CD4-positive, alpha-beta T cell (primary cell): ENCODE results near the gene CCDC60. TPM values are rescaled to one million over a fixed set of nuclear protein-coding genes. Genes with fewer than 3 reads are reported as not detected.
"Not testable (repeated sequence)": the region's sequence is repeated elsewhere in the genome, so short reads cannot be mapped to it uniquely, and the experiment has no call there.

Experiments used
- ATAC-seq: fragments of 200-7000 bp; cut with Tn5 transposase; one replicate; pipeline ENCODE4 v1.10.0; 2022; ENCODE audit warnings: mild to moderate bottlenecking; ENCODE audit not compliant: poor library complexity
- CTCF ChIA-PET: fragments of 350-600 bp; sonication (Branson Sonifier 250); formaldehyde crosslinking; loops from one replicate; lab custom pipeline; 2021; ENCODE audit warnings: antibody characterized with exemption, inconsistent platforms; lab: Charles Lee
- POLR2A ChIA-PET: fragments of 350-600 bp; sonication (Branson Sonifier 250); formaldehyde crosslinking; loops from one replicate; lab custom pipeline; 2021; ENCODE audit warnings: antibody characterized with exemption, inconsistent platforms; lab: Charles Lee
- DNase-seq, 14 experiments: peaks; one replicate each; pipeline ENCODE4 v3.0.0-alpha.2; 2013 to 2020; ENCODE audit warnings: mixed read lengths in 2 of 14
- H3K27ac ChIP-seq, 2 donors: one replicate each; pipeline versions ENCODE4 v1.5.1 to v1.7.0; 2013; ENCODE audit warnings: low read length in 2 of 2, low read depth in 1 of 2, mild to moderate bottlenecking in 1 of 2
- H3K27me3 ChIP-seq, 2 experiments: 1 replicate in 1 of 2; 2 replicates in 1 of 2; pipeline versions ENCODE4 v1.6.1 to v1.7.0; 2013; ENCODE audit warnings: low read length in 2 of 2, control low read depth in 1 of 2, mild to moderate bottlenecking in 1 of 2, moderate library complexity in 1 of 2; ENCODE audit not compliant: insufficient read depth in 2 of 2, control insufficient read depth in 1 of 2
- H3K36me3 ChIP-seq: one replicate; pipeline ENCODE4 v1.6.1; 2013; ENCODE audit warnings: low read length, control low read depth; ENCODE audit not compliant: insufficient read depth
- H3K4me1 ChIP-seq: one replicate; pipeline ENCODE4 v1.6.1; 2013; ENCODE audit warnings: low read length, control low read depth; ENCODE audit not compliant: insufficient read depth
- H3K4me3 ChIP-seq: one replicate; pipeline ENCODE4 v1.5.1; 2013; ENCODE audit warnings: mild to moderate bottlenecking, low read length, moderate library complexity
- H3K9me3 ChIP-seq, 2 experiments: 1 replicate in 1 of 2; 2 replicates in 1 of 2; pipeline versions ENCODE4 v1.6.1 to v1.7.0; 2013; ENCODE audit warnings: low read length in 2 of 2, mild to moderate bottlenecking in 2 of 2, control low read depth in 1 of 2, moderate library complexity in 1 of 2; ENCODE audit not compliant: control insufficient read depth in 1 of 2, insufficient read depth in 1 of 2
- H3K27ac Mint-ChIP-seq: one replicate; pipeline ENCODE4 v1.8.0; 2020; ENCODE audit warnings: mixed read lengths
- H3K27me3 Mint-ChIP-seq: one replicate; pipeline ENCODE4 v1.8.0; 2021; ENCODE audit warnings: mixed read lengths
- H3K36me3 Mint-ChIP-seq: one replicate; pipeline ENCODE4 v1.8.0; 2021; ENCODE audit warnings: low read depth, mixed read lengths
- H3K4me1 Mint-ChIP-seq: one replicate; pipeline ENCODE4 v1.8.0; 2021; ENCODE audit warnings: low read depth, mixed read lengths
- H3K4me3 Mint-ChIP-seq: one replicate; pipeline ENCODE4 v1.8.0; 2020; ENCODE audit warnings: mild to moderate bottlenecking, mixed read lengths
- H3K9me3 Mint-ChIP-seq: one replicate; pipeline ENCODE4 v1.8.0; 2020; ENCODE audit warnings: mixed read lengths
- CTCF ChIP-seq: fragments of 200-600 bp; IDR thresholded peaks from one replicate; pipeline ENCODE4 v1.8.0; 2022; ENCODE audit warnings: antibody characterized with exemption, mild to moderate bottlenecking
- intact Hi-C, 2 experiments: fragments of 100-400 bp; cut with DNase I in 1 of 2; cut with micrococcal nuclease in 1 of 2; formaldehyde crosslinking; loops; one replicate each; pipeline versions ENCODE4 v1.15.1 to v1.9.0; 2023 to 2025; cut with DNase I, micrococcal nuclease
- total RNA-seq, 174 experiments: library from RNA in 2 of 174; stranded (reverse) in 2 of 174; gene quantifications; one replicate each; pipeline ENCODE4 v1.2.3 and lab custom pipeline; 2021 to 2026

Gene CCDC60
- total RNA-seq, 2 experiments from 2014 or later, result not detected

DNA sequence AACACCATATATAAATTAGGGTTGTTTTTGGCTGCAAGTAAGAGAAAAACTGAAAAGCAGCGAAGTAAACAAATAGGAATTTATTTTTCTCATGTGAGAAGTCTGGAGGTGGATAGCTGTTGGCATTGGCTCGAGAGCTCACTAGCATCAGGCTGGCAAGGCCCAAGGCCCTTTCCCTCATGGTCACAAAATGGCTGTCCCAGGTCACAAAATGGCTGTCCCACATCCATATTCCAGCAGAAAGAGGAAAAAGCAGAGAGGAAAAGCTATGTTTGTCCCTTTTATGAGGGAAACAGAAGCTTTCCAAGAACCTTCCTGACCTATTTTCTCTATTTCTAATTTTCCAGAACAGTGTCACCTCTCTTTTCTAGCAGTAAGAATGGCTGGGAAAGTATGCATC is 7.5 kb downstream of the CCDC60 start:
- Mint-ChIP-seq H3K36me3 (no peaks in the 10 kb centered on the region), H3K27me3 (peaks cover 20% of the 10 kb centered on the region), H3K4me1 (no peaks in the 10 kb centered on the region), H3K27ac (no peak overlapping the region), H3K9me3 (no peaks in the 10 kb centered on the region), H3K4me3 (no peak overlapping the region)
- CTCF ChIA-PET, result no interaction called here
- H3K4me3 ChIP-seq, result no peak overlapping the region
- peaks cover 4 to 7% of the 10 kb centered on the region in 2 experiments for H3K27me3 ChIP-seq
- peaks cover 0 to 12% of the 10 kb centered on the region in 2 experiments for H3K9me3 ChIP-seq
- intact Hi-C loops, result no loop called here
- no peak for TF ChIP-seq CTCF
- DNase-seq (no peak), ATAC-seq (no peak)
- H3K27ac ChIP-seq, result no peak overlapping the region
- POLR2A ChIA-PET, result no interaction called here
- H3K4me1 ChIP-seq, result no peaks in the 10 kb centered on the region
- H3K36me3 ChIP-seq, result no peaks in the 10 kb centered on the region

DNA sequence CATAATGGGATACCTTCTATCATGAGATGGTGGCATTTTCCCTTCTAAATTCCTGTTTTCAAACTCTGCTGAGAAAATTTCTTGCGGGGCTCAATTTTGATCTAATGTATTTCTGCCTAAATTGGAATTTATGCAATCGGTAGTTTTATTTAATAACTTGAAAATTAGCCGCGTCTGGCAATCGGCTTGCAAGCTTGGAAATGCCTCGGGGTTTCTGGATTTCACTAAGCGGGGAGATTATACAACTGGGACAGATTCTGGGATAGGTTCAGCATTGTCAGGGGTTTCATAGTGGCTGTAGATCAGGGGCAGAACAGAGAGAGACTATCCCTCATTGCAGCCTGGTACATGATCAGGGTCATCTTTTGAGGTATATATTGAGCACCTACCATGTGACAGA is 8.6 kb downstream of the CCDC60 start:
- H3K9me3 ChIP-seq, result peaks cover 0 to 8% of the 10 kb centered on the region in 2 experiments

GRCh38 chr12:119354172-119354571 is 19.6 kb downstream of the CCDC60 start:
- no peaks in the 10 kb centered on the region for H3K27me3 ChIP-seq
- H3K4me3 ChIP-seq, result no peak overlapping the region
- H3K27me3 Mint-ChIP-seq, result peaks cover 6% of the 10 kb centered on the region
- POLR2A ChIA-PET, result no interaction called here
- no peaks in the 10 kb centered on the region for H3K4me1 ChIP-seq
- ATAC-seq (no peak), DNase-seq (no peak)
- CTCF ChIA-PET, result no interaction called here
- H3K36me3 Mint-ChIP-seq, result no peaks in the 10 kb centered on the region
- H3K4me3 Mint-ChIP-seq, result no peak overlapping the region
- H3K27ac ChIP-seq, result no peak overlapping the region
- peaks cover 7% of the 10 kb centered on the region for H3K9me3 Mint-ChIP-seq
- no peak overlapping the region for H3K27ac Mint-ChIP-seq
- H3K36me3 ChIP-seq, result no peaks in the 10 kb centered on the region
- H3K9me3 ChIP-seq, result peaks cover 0 to 4% of the 10 kb centered on the region in 2 experiments
- no peak for TF ChIP-seq CTCF
- H3K4me1 Mint-ChIP-seq, result no peaks in the 10 kb centered on the region
- intact Hi-C loops, result no loop called here

More for the DNA sequence above, 8.6 kb downstream of the CCDC60 start:
- DNase-seq, result no peak
- no peaks in the 10 kb centered on the region for H3K4me1 Mint-ChIP-seq
- Histone ChIP-seq H3K4me3 (no peak overlapping the region), H3K4me1 (no peaks in the 10 kb centered on the region), H3K27me3 (peaks cover 4 to 7% of the 10 kb centered on the region in 2 experiments), H3K36me3 (no peaks in the 10 kb centered on the region), H3K27ac (no peak overlapping the region)
- no peak for ATAC-seq
- TF ChIP-seq CTCF, result no peak
- ChIA-PET CTCF (no interaction called here), POLR2A (no interaction called here)
- H3K27me3 Mint-ChIP-seq, result peaks cover 14% of the 10 kb centered on the region
- no peaks in the 10 kb centered on the region for H3K9me3 Mint-ChIP-seq
- intact Hi-C loops, result no loop called here
- no peak overlapping the region for H3K4me3 Mint-ChIP-seq
- H3K36me3 Mint-ChIP-seq, result no peaks in the 10 kb centered on the region
- no peak overlapping the region for H3K27ac Mint-ChIP-seq

DNA sequence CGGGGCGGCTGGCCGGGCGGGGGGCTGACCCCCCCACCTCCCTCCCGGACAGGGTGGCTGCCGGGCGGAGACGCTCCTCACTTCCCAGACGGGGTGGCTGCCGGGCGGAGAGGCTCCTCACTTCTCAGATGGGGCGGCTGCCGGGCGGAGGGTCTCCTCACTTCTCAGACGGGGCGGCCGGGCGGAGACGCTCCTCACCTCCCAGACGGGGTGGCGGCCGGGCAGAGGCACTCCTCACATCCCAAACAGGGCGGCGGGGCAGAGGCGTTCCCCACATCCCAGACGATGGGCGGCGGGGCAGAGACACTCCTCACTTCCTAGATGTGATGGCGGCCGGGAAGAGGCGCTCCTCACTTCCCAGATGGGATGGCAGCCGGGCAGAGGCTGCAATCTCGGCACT is 25.8 kb downstream of the CCDC60 start:
- H3K4me1 ChIP-seq, H3K27ac ChIP-seq, H3K4me3 ChIP-seq, H3K27me3 ChIP-seq, DNase-seq, CTCF ChIA-PET, H3K27ac Mint-ChIP-seq, H3K4me1 Mint-ChIP-seq, intact Hi-C loops, H3K4me3 Mint-ChIP-seq, ATAC-seq, H3K9me3 ChIP-seq, H3K27me3 Mint-ChIP-seq, H3K36me3 ChIP-seq, H3K36me3 Mint-ChIP-seq, H3K9me3 Mint-ChIP-seq, POLR2A ChIA-PET: not testable (repeated sequence)
